Keratinocyte (primary cell): ENCODE results near the gene SLK. TPM values are rescaled to one million over a fixed set of nuclear protein-coding genes. Genes with fewer than 3 reads are reported as not detected.

Experiments
- DNase-seq: peaks from one replicate; pipeline ENCODE4 v3.0.0-alpha.2; 2011; ENCODE audit warnings: low read depth, missing footprints, low spot score
- FAIRE-seq: peaks from 2 replicates; lab custom pipeline; 2011; peaks lifted over from hg19 to GRCh38; lab: Jason Lieb, UNC
- H2AFZ ChIP-seq: 2 replicates; pipeline ENCODE4 v1.6.0; 2012; ENCODE audit warnings: low read length, control low read depth, inconsistent platforms; ENCODE audit not compliant: control insufficient read depth
- H3K27ac ChIP-seq: 2 replicates; pipeline ENCODE4 v1.5.1; 2011; ENCODE audit warnings: low read length; ENCODE audit not compliant: control insufficient read depth, insufficient read depth
- H3K27me3 ChIP-seq: 3 replicates; pipeline ENCODE4 v1.6.0; 2011; ENCODE audit warnings: low read length; ENCODE audit not compliant: control insufficient read depth, insufficient read depth; ENCODE audit errors: extremely low read depth
- H3K36me3 ChIP-seq, 2 experiments: 2 replicates in 1 of 2; 3 replicates in 1 of 2; pipeline ENCODE4 v1.5.1; 2011; ENCODE audit warnings: low read length in 2 of 2, mild to moderate bottlenecking in 1 of 2; ENCODE audit not compliant: control insufficient read depth in 2 of 2, insufficient read depth in 2 of 2; ENCODE audit errors: extremely low read depth in 1 of 2
- H3K4me1 ChIP-seq: 3 replicates; pipeline ENCODE4 v1.5.1; 2011; ENCODE audit warnings: low read length; ENCODE audit not compliant: control insufficient read depth, insufficient read depth; ENCODE audit errors: extremely low read depth
- H3K4me2 ChIP-seq: 3 replicates; pipeline ENCODE4 v1.6.0; 2011; ENCODE audit warnings: low read depth, low read length; ENCODE audit not compliant: control insufficient read depth, insufficient read depth; ENCODE audit errors: extremely low read depth
- H3K4me3 ChIP-seq, 3 experiments: fragments of 200-600 bp in 1 of 3; sonication (generic) in 1 of 3; 2 replicates in 2 of 3; 3 replicates in 1 of 3; pipeline ENCODE4 v1.5.1; 2011 to 2016; ENCODE audit warnings: low read length in 3 of 3, mild to moderate bottlenecking in 3 of 3, control low read depth in 2 of 3, inconsistent platforms in 1 of 3, low read depth in 1 of 3, mixed read lengths in 1 of 3, mixed run types in 1 of 3, moderate library complexity in 1 of 3; ENCODE audit not compliant: control insufficient read depth in 2 of 3, insufficient read depth in 2 of 3; ENCODE audit errors: extremely low read depth in 1 of 3
- H3K79me2 ChIP-seq: 2 replicates; pipeline ENCODE4 v1.6.0; 2012; ENCODE audit warnings: low read length; ENCODE audit not compliant: control insufficient read depth, insufficient read depth
- H3K9ac ChIP-seq: 3 replicates; pipeline ENCODE4 v1.6.0; 2011; ENCODE audit warnings: low read length; ENCODE audit not compliant: control insufficient read depth, insufficient read depth; ENCODE audit errors: extremely low read depth
- H3K9me1 ChIP-seq: 3 replicates; pipeline ENCODE4 v1.6.0; 2011; ENCODE audit warnings: low read length; ENCODE audit not compliant: control insufficient read depth, insufficient read depth; ENCODE audit errors: extremely low read depth
- H3K9me3 ChIP-seq: 2 replicates; pipeline ENCODE4 v1.5.1; 2012; ENCODE audit warnings: low read depth, low read length; ENCODE audit not compliant: control insufficient read depth
- H4K20me1 ChIP-seq: 3 replicates; pipeline ENCODE4 v1.6.0; 2011; ENCODE audit warnings: low read length; ENCODE audit not compliant: control insufficient read depth, insufficient read depth; ENCODE audit errors: extremely low read depth
- CTCF ChIP-seq, 3 experiments: IDR thresholded peaks in 1 of 3; conservative IDR thresholded peaks in 1 of 3; optimal IDR thresholded peaks in 1 of 3; 2 replicates in 2 of 3; 3 replicates in 1 of 3; pipeline versions ENCODE3 to v1.5.1; 2011; ENCODE audit warnings: low read length in 3 of 3, mild to moderate bottlenecking in 3 of 3, moderate library complexity in 2 of 3, control low read depth in 1 of 3, inconsistent platforms in 1 of 3; ENCODE audit not compliant: insufficient read depth in 2 of 3; ENCODE audit errors: extremely low read depth in 1 of 3
- EZH2 ChIP-seq: IDR thresholded peaks from one replicate; pipeline ENCODE4 v1.6.1; 2012; ENCODE audit warnings: inconsistent platforms, mild to moderate bottlenecking, low read length, moderate library complexity
- dilution Hi-C: fragments of 300-500 bp; cut with MboI; formaldehyde crosslinking; loops from one replicate; pipeline ENCODE4 v1.7.0; 2020; ENCODE audit warnings: low sequenced_read_pairs; ENCODE audit not compliant: extremely low pct_ligation_motif_present
- polyA plus RNA-seq, 5 experiments: library from polyadenylated mRNA; depleted of rRNA in 3 of 5; stranded (reverse) in 3 of 5; stranded (forward) in 1 of 5; unstranded in 1 of 5; fragments of >200 nt; gene quantifications; 1 replicate in 1 of 5; 2 replicates in 3 of 5; 3 replicates in 1 of 5; pipeline versions ENCODE4 v1.2.1 to v1.2.3, GENCODE V29; 2011 to 2012; ENCODE audit warnings: missing spikeins in 2 of 5, low read depth in 1 of 5, low replicate concordance in 1 of 5

SLK gene
- polyA plus RNA-seq, 1 donor (not counting 4 experiments of a cell fraction or from before 2014, with no cell fraction given) = 36.7 TPM

GRCh38 chr10:103949728-103950127, 17.2 kb upstream of the SLK start:
- no peak overlapping the region for H3K4me2 ChIP-seq
- no peak overlapping the region for H3K4me3 ChIP-seq
- H3K27me3 ChIP-seq = no peaks in the 10 kb centered on the region
- dilution Hi-C loops = no loop called here
- no peak overlapping the region for H2AFZ ChIP-seq
- no peaks in the 10 kb centered on the region for H3K9me1 ChIP-seq
- no peaks in the 10 kb centered on the region for H3K9me3 ChIP-seq
- no peak overlapping the region for H3K27ac ChIP-seq
- H3K4me1 ChIP-seq = no peaks in the 10 kb centered on the region
- no peaks in the 10 kb centered on the region for H4K20me1 ChIP-seq
- H3K36me3 ChIP-seq = no peaks in the 10 kb centered on the region
- DNase-seq (no peak), FAIRE-seq (no peak)
- no peaks in the 10 kb centered on the region for H3K79me2 ChIP-seq
- H3K9ac ChIP-seq = no peak overlapping the region
- no peak for TF ChIP-seq CTCF (optimal IDR thresholded peaks at IDR 0.05 in 1 of 3, IDR thresholded peaks at IDR 0.05 in 1 of 3, conservative IDR thresholded peaks at IDR 0.05 in 1 of 3; ENCODE audit: extremely low read depth in 1 of 3, insufficient read depth in 2 of 3, low read length in 3 of 3)
- TF ChIP-seq EZH2 = no peak

GRCh38 chr10:103951183-103951582, 15.8 kb upstream of the SLK start:
- H3K4me3 ChIP-seq = no peak overlapping the region

More at GRCh38 chr10:103951183-103951582, 15.8 kb upstream of the SLK start:
- Histone ChIP-seq H3K36me3 (no peaks in the 10 kb centered on the region), H3K9me1 (no peaks in the 10 kb centered on the region), H3K4me1 (no peaks in the 10 kb centered on the region), H2AFZ (no peak overlapping the region), H3K4me2 (no peak overlapping the region), H3K9me3 (no peaks in the 10 kb centered on the region), H3K79me2 (no peaks in the 10 kb centered on the region), H4K20me1 (no peaks in the 10 kb centered on the region), H3K27ac (no peak overlapping the region), H3K27me3 (no peaks in the 10 kb centered on the region), H3K9ac (no peak overlapping the region)
- dilution Hi-C loops = no loop called here
- TF ChIP-seq CTCF (optimal IDR thresholded peaks at IDR 0.05 in 1 of 3, IDR thresholded peaks at IDR 0.05 in 1 of 3, conservative IDR thresholded peaks at IDR 0.05 in 1 of 3; ENCODE audit: extremely low read depth in 1 of 3, insufficient read depth in 2 of 3, low read length in 3 of 3) (no peak), EZH2 (no peak)
- DNase-seq (no peak), FAIRE-seq (no peak)
